ENCODE measurements around the gene RHOH.

RHOH gene

DNA sequence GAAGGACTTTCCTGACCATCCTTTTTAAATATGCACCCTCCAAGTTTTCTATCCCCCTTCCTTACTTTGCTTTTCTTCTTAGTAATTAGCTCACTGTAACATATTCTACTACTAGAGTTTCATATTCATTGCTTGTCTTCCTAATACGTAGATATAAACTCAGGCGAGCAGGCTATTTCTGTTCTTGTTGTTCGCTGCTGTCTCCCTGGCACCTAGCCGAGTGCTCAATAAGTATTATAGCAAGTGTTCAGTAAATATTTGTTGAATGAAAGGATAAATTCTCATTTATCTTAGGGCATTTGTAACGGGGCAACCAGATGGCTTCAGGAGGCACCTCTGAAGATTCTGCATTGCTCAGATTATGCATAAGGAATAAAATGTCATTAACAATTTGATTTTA, 6.8 kb upstream of the RHOH start:
- peak overlapping the region; percentile 90 for H3K4me3 ChIP-seq (ENCODE audit: low read length)

DNA sequence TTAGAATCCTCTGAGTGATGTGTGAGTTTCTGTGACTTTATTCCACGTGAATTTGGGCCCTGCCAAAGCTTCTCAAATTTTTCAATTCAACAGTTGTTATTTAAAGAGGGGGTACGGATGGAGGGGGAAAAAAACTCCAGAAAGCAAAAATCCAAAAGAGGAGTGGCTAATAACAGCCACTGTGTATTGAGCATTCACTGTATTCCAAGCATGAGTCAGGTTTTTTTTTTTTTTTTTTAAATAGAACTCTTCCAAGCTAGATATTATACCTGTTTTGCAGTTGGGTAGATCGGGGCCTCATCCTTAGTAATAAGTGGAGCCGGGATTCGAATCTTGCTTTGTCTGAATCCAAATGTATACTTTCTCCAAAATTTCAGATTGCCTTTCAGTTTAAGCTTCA, 6.4 kb upstream of the RHOH start:
- Histone ChIP-seq H3F3A (ENCODE audit: control insufficient read depth, insufficient read depth) (peaks cover 63% of the 10 kb centered on the region), H3K79me2 (ENCODE audit: control insufficient read depth, low read length) (peaks cover 91% of the 10 kb centered on the region), H3K9me3 (ENCODE audit: control insufficient read depth, insufficient read depth, low read length) (no peaks in the 10 kb centered on the region), H4K20me1 (ENCODE audit: control insufficient read depth, insufficient read depth, low read depth, low read length) (no peaks in the 10 kb centered on the region), H3K4me1 (ENCODE audit: control insufficient read depth, low read length) (peaks cover 89% of the 10 kb centered on the region), H3K27me3 (ENCODE audit: control insufficient read depth, low read length) (no peaks in the 10 kb centered on the region), H3K27ac (ENCODE audit: low read depth, low read length) (peak overlapping the region; percentile 100), H3K36me3 (ENCODE audit: control insufficient read depth, low read length) (peaks cover 17% of the 10 kb centered on the region), H3K9me2 (replicated peaks; ENCODE audit: control insufficient read depth, low read length) (no peaks in the 10 kb centered on the region), H3K4me2 (ENCODE audit: low read length) (peak overlapping the region; percentile 99), H3K4me3 (ENCODE audit: low read length) (peak overlapping the region; percentile 90)
- TF ChIP-seq, protein P1, sequence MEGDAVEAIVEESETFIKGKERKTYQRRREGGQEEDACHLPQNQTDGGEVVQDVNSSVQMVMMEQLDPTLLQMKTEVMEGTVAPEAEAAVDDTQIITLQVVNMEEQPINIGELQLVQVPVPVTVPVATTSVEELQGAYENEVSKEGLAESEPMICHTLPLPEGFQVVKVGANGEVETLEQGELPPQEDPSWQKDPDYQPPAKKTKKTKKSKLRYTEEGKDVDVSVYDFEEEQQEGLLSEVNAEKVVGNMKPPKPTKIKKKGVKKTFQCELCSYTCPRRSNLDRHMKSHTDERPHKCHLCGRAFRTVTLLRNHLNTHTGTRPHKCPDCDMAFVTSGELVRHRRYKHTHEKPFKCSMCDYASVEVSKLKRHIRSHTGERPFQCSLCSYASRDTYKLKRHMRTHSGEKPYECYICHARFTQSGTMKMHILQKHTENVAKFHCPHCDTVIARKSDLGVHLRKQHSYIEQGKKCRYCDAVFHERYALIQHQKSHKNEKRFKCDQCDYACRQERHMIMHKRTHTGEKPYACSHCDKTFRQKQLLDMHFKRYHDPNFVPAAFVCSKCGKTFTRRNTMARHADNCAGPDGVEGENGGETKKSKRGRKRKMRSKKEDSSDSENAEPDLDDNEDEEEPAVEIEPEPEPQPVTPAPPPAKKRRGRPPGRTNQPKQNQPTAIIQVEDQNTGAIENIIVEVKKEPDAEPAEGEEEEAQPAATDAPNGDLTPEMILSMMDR (IDR thresholded peaks at IDR 0.05; ENCODE audit: low read depth, low read length, poor library complexity, severe bottlenecking), result no peak
- TF ChIP-seq EZH2phosphoT487 (IDR thresholded peaks at IDR 0.05; ENCODE audit: borderline replicate concordance, low read length), result no peak

More for the DNA sequence above, 6.8 kb upstream of the RHOH start:
- peak overlapping the region; percentile 99 for H3K4me2 ChIP-seq (ENCODE audit: low read length)
- peaks cover 89% of the 10 kb centered on the region for H3K4me1 ChIP-seq (ENCODE audit: control insufficient read depth, low read length)
- TF ChIP-seq, protein P1 (IDR thresholded peaks at IDR 0.05; ENCODE audit: low read depth, low read length, poor library complexity, severe bottlenecking), result no peak
- no peak for TF ChIP-seq EZH2phosphoT487 (IDR thresholded peaks at IDR 0.05; ENCODE audit: borderline replicate concordance, low read length)
- H3K36me3 ChIP-seq (ENCODE audit: control insufficient read depth, low read length), result peaks cover 12% of the 10 kb centered on the region
- no peaks in the 10 kb centered on the region for H3K9me3 ChIP-seq (ENCODE audit: control insufficient read depth, insufficient read depth, low read length)
- H4K20me1 ChIP-seq (ENCODE audit: control insufficient read depth, insufficient read depth, low read depth, low read length), result no peaks in the 10 kb centered on the region
- H3K9me2 ChIP-seq (replicated peaks; ENCODE audit: control insufficient read depth, low read length), result no peaks in the 10 kb centered on the region
- H3F3A ChIP-seq (ENCODE audit: control insufficient read depth, insufficient read depth), result peaks cover 63% of the 10 kb centered on the region
- H3K79me2 ChIP-seq (ENCODE audit: control insufficient read depth, low read length), result peaks cover 87% of the 10 kb centered on the region
- no peaks in the 10 kb centered on the region for H3K27me3 ChIP-seq (ENCODE audit: control insufficient read depth, low read length)
- H3K27ac ChIP-seq (ENCODE audit: low read depth, low read length), result peak overlapping the region; percentile 100

DNA sequence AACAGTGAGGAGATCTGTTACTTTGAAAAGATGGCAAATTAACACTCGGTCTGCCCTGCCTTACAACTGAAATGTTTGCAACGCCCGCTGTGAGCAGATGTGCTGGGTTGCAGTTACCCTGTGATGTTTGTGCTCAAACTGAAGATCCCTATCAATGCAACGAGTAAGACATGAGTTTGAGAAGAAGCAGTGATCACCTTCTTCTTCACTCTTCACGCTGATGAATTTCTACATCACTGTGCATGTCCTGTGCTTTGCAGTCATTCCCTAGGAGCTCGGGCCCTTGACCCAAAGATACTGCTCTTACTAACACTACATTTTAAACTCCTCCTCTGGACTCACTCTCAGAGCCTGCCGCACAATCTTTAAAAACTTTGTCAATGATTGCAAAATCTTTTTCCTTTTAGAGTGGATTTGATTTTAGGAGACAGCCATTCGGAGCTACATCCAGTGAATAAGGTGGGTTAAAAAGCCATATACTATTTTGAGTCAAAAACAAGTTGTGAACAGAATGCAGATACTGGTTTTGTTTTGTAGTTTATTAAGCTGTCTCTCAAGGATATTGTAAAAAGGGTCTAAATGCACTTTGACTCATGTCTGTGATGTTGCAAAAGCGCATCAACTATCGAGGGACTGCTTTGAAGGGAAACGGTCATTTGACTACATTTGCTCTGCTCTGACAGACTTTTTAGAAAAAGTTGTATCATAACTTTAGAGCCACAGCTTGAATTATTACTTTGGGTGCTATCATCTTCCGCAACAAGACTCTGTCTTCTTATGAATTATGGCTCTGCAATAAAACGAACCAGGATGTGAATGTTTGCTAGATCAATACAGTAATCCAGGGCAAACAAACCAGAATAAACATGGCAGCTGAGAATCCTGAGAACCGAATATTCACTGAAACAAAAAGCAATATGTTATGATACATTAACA, 5.7 kb upstream of the RHOH start:
- Histone ChIP-seq H3K36me3 (ENCODE audit: control insufficient read depth, low read length) (peaks cover 24% of the 10 kb centered on the region), H3K79me2 (ENCODE audit: control insufficient read depth, low read length) (peaks cover 98% of the 10 kb centered on the region), H3K27me3 (ENCODE audit: control insufficient read depth, low read length) (no peaks in the 10 kb centered on the region), H3K9me3 (ENCODE audit: control insufficient read depth, insufficient read depth, low read length) (no peaks in the 10 kb centered on the region), H3K4me1 (ENCODE audit: control insufficient read depth, low read length) (peaks cover 91% of the 10 kb centered on the region), H3K27ac (ENCODE audit: low read depth, low read length) (peak overlapping the region; percentile 100), H3K4me3 (ENCODE audit: low read length) (peak overlapping the region; percentile 90), H3F3A (ENCODE audit: control insufficient read depth, insufficient read depth) (peaks cover 65% of the 10 kb centered on the region), H3K4me2 (ENCODE audit: low read length) (peak overlapping the region; percentile 99), H4K20me1 (ENCODE audit: control insufficient read depth, insufficient read depth, low read depth, low read length) (no peaks in the 10 kb centered on the region), H3K9me2 (replicated peaks; ENCODE audit: control insufficient read depth, low read length) (no peaks in the 10 kb centered on the region)
- TF ChIP-seq, protein P1 (IDR thresholded peaks at IDR 0.05; ENCODE audit: low read depth, low read length, poor library complexity, severe bottlenecking), result no peak
- TF ChIP-seq EZH2phosphoT487 (IDR thresholded peaks at IDR 0.05; ENCODE audit: borderline replicate concordance, low read length), result no peak

All from DOHH2 (cell line).